Fibroblast of lung (primary cell): Measurements from ENCODE around the gene SELPLG. TPM values are rescaled to one million over a fixed set of nuclear protein-coding genes. Genes with fewer than 3 reads are reported as not detected.

Source experiments
- DNase-seq, 2 donors: peaks; one replicate each; pipeline versions ENCODE4 v3.0.0 to v3.0.0-alpha.2; 2010; ENCODE audit warnings: low read depth in 2 of 2
- H2AFZ ChIP-seq: 2 replicates; pipeline ENCODE4 v1.5.1; 2012; ENCODE audit warnings: low read length, control low read depth, inconsistent platforms
- H3K27ac ChIP-seq: 2 replicates; pipeline ENCODE4 v1.5.1; 2011; ENCODE audit warnings: low read length, control low read depth; ENCODE audit not compliant: insufficient read depth
- H3K27me3 ChIP-seq: 2 replicates; pipeline ENCODE4 v1.5.1; 2011; ENCODE audit warnings: mild to moderate bottlenecking, low read length; ENCODE audit not compliant: control insufficient read depth, insufficient read depth
- H3K36me3 ChIP-seq: 2 replicates; pipeline ENCODE4 v1.5.1; 2011; ENCODE audit warnings: low read length; ENCODE audit not compliant: control insufficient read depth, insufficient read depth
- H3K4me1 ChIP-seq: 2 replicates; pipeline ENCODE4 v1.5.1; 2011; ENCODE audit warnings: low read length; ENCODE audit not compliant: control insufficient read depth, insufficient read depth; ENCODE audit errors: extremely low read depth
- H3K4me2 ChIP-seq: 2 replicates; pipeline ENCODE4 v1.5.1; 2011; ENCODE audit warnings: low read length, control low read depth; ENCODE audit not compliant: insufficient read depth; ENCODE audit errors: extremely low read depth
- H3K4me3 ChIP-seq, 4 experiments: fragments of 200-600 bp in 1 of 4; sonication (generic) in 1 of 4; replicated peaks in 1 of 4; 2 replicates each; pipeline ENCODE4 v1.5.1; 2011 to 2016; ENCODE audit warnings: low read length in 4 of 4, low read depth in 3 of 4, mild to moderate bottlenecking in 3 of 4, control low read depth in 2 of 4, inconsistent platforms in 1 of 4, mixed read lengths in 1 of 4; ENCODE audit not compliant: insufficient read depth in 1 of 4; ENCODE audit errors: control extremely low read depth in 1 of 4
- H3K79me2 ChIP-seq: 2 replicates; pipeline ENCODE4 v1.5.1; 2012; ENCODE audit warnings: mild to moderate bottlenecking, low read length, inconsistent platforms; ENCODE audit not compliant: control insufficient read depth, insufficient read depth
- H3K9ac ChIP-seq: 2 replicates; pipeline ENCODE4 v1.5.1; 2011; ENCODE audit warnings: mild to moderate bottlenecking, low read length, control low read depth; ENCODE audit not compliant: insufficient read depth
- H3K9me3 ChIP-seq: 2 replicates; pipeline ENCODE4 v1.5.1; 2012; ENCODE audit warnings: low read depth, low read length; ENCODE audit not compliant: control insufficient read depth, insufficient read depth
- H4K20me1 ChIP-seq: 2 replicates; pipeline ENCODE4 v1.5.1; 2011; ENCODE audit warnings: low read length; ENCODE audit not compliant: control insufficient read depth, insufficient read depth; ENCODE audit errors: extremely low read depth
- CTCF ChIP-seq, 2 donors: IDR thresholded peaks in 1 of 2; conservative IDR thresholded peaks in 1 of 2; 1 replicate in 1 of 2; 2 replicates in 1 of 2; pipeline ENCODE4 v1.5.1; 2011 to 2012; ENCODE audit warnings: low read length in 2 of 2, control low read depth in 1 of 2, inconsistent platforms in 1 of 2, low read depth in 1 of 2, mild to moderate bottlenecking in 1 of 2
- EZH2 ChIP-seq: IDR thresholded peaks from 2 replicates; pipeline ENCODE4 v1.5.1; 2012; ENCODE audit warnings: low read length, control low read depth, mild to moderate bottlenecking; ENCODE audit errors: missing control alignments
- polyA plus RNA-seq, 2 donors: library from polyadenylated mRNA; depleted of rRNA in 1 of 2; stranded (reverse) in 1 of 2; unstranded in 1 of 2; fragments of >200 nt; gene quantifications; 2 replicates each; pipeline ENCODE4 v1.2.1, GENCODE V29; 2011 to 2012; ENCODE audit warnings: missing spikeins in 1 of 2
- total RNA-seq: library from RNA; depleted of rRNA; stranded (reverse); fragments of >200 nt; gene quantifications from 2 replicates; pipeline ENCODE4 v1.2.1, GENCODE V29; 2014

SELPLG gene
- total and polyA plus RNA-seq, 2 donors (not counting 1 experiment from before 2014, with no cell fraction given): 1.5 to 3.0 TPM

GRCh38 chr12:108572166-108572790, 61.4 kb downstream of the SELPLG start:
- Histone ChIP-seq H3K4me2 (no peak overlapping the region), H2AFZ (no peak overlapping the region), H3K4me3 (no peak overlapping the region), H3K36me3 (peaks cover 8% of the 10 kb centered on the region), H4K20me1 (no peaks in the 10 kb centered on the region), H3K27ac (no peak overlapping the region), H3K79me2 (no peaks in the 10 kb centered on the region), H3K4me1 (peaks cover 13% of the 10 kb centered on the region), H3K27me3 (no peaks in the 10 kb centered on the region), H3K9ac (no peak overlapping the region), H3K9me3 (no peaks in the 10 kb centered on the region)
- TF ChIP-seq EZH2 (no peak), CTCF (conservative IDR thresholded peaks at IDR 0.05 in 1 of 2, IDR thresholded peaks at IDR 0.05 in 1 of 2; ENCODE audit: low read depth in 1 of 2, low read length in 2 of 2) (no peak)
- DNase-seq: peak in 1 of 2 donors; percentile 51

Other genes starting within 250 kb of the SELPLG start
- 8.2 and 8.6 TPM in 2 replicates for gene FICD, start 118.6 kb downstream of the SELPLG start, total RNA-seq
- gene FICD, start 118.6 kb downstream of the SELPLG start, polyA plus RNA-seq: 1.9 and 2.1 TPM in 2 replicates
- gene SART3, start 72.7 kb downstream of the SELPLG start, total RNA-seq: 62.1 and 157 TPM in 2 replicates
- gene SART3, start 72.7 kb downstream of the SELPLG start, polyA plus RNA-seq: 15.5 and 23.4 TPM in 2 replicates
- 226 and 313 TPM in 2 replicates for gene ISCU, start 71.3 kb downstream of the SELPLG start, total RNA-seq
- 127 and 137 TPM in 2 replicates for gene ISCU, start 71.3 kb downstream of the SELPLG start, polyA plus RNA-seq
- gene TMEM119, start 35.8 kb downstream of the SELPLG start, total RNA-seq: 132 and 358 TPM in 2 replicates
- 126 and 154 TPM in 2 replicates for gene TMEM119, start 35.8 kb downstream of the SELPLG start, polyA plus RNA-seq
- gene CORO1C, start 97.6 kb upstream of the SELPLG start, total RNA-seq: 202 and 288 TPM in 2 replicates
- gene CORO1C, start 97.6 kb upstream of the SELPLG start, polyA plus RNA-seq: 542 and 773 TPM in 2 replicates
- 14.4 and 24.9 TPM in 2 replicates for gene SSH1, start 223.7 kb upstream of the SELPLG start, total RNA-seq
- 22.1 and 31.9 TPM in 2 replicates for gene SSH1, start 223.7 kb upstream of the SELPLG start, polyA plus RNA-seq
- not detected in 2 replicates for gene DAO, start 246.2 kb upstream of the SELPLG start, total RNA-seq
- gene DAO, start 246.2 kb upstream of the SELPLG start, polyA plus RNA-seq: not detected in 2 replicates